Anterior cingulate cortex (tissue), 58 donors: ENCODE measurements around the gene FGF18.

Source experiments
- DNase-seq, 58 donors: peaks; one replicate each; lab custom pipeline; 2025; lab: John Stamatoyannopoulos, UW

FGF18 gene

DNA sequence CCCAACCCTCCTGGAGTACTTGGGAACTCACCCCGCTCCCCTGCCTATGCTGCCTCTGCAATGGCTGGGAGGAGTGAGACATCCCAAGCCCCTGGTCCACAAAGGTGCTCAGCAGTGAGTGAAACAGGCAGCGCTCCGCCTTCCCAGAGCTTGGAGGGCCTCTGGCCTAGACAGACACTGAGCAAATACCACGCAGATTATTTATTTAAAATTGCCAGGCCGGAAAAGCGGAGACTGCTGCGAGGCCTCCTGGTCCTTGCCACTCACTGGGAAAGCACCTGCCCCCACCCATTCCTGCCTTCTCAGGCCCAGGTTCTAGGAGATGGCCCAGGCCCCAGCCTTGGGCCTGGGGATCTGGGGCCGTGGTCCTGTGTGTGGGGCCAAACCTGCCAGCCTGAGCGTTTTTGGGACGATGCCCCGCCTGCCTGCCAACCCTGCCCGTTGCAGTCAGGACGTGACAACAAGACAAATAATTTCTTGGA is 17.4 kb downstream of the FGF18 start:
- DNase-seq, result no peak

DNA sequence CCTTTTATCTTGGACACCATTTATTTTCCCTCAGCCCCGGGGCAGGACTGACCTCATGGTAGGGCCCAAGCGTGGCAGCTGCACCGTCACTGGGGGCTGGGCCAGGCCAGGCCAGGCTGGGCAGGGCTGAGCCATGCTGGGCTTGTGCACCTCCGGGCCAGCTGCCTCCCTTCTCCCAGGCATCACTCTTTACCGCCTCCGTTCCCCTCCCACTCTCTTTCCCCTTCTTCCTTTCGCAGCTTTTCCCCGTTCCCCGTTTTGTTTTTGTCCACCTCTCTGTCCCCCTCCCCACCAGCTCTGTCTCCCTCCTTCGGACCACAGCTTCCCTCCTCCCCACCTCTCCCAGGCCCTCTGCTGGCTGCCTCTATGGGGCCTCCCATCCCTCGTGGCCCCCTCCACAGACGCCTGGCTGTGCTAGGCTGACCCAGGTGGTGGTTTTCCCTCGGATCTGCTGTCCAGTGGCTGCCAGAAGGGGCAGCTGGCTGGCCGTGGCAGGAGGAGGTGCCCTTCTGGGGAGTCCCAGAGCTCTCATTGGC is 17.9 kb downstream of the FGF18 start:
- no peak for DNase-seq

- no peak for DNase-seq
These were observed 19.3 kb downstream of the FGF18 start for GRCh38 chr5:171438738-171439137.

DNA sequence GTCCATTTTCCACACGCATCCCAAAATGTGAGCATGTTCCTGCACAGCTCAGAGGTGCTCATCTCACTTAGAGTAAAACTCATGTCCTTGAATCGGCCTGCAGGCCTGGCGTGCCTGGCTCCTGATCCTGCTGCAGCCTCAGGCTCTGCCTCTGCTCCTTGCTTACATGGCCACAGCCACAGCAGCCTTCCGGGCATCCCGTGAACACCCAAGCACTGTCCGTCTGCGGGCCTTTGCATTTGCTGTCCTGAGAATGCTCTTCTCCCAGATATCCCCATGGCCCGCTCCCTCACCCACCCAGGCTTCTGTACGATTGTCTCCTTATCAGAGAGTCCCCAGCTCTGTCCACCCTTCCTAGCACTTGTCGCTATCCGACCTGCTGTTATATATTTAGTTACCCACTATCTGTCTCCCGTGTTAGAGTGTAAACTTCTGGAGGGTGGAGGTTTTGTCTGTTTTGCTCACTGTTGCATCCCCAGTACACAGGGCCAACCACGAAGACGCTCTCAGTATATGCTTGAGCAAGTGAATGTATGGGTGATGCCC is 21.9 kb downstream of the FGF18 start:
- no peak for DNase-seq

DNA sequence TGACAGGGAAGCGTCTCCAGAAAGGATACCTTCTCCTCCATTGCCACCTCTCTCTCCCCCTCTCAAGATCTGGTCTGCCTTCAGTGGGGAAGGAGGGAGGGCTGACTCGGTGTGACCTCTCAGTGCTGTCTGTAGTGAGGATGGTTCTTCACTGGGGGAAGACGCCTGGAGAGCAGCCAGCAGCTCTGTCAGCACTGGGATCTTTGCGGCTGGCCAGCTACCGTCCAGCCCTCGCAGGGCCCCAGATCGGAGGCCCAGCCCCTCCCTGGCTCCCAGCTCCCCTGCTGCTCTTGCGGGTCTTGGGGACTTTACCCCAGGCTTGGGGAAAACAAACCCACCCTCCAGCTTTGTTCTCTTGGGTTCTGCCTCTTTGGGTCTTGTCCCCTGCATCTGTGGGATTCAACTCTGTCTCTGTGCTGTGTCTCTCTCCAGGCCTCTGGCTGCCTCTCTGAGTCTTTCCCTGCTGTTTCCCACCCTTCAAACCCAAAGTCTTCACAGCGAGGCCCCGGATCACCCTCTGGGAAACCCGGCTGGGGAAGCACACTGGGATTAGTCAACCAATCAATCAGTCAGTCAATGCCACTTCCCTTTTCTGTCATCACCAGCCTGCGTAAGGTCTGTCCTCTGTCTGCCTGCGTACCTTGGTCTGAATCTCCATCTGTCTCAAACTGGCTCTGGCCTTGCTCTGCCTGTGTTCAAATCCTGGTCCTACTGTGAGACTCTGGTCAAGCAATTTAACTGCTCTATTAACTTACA is 23.0 kb downstream of the FGF18 start:
- DNase-seq, result no peak

GRCh38 chr5:171444582-171444981 is 25.1 kb downstream of the FGF18 start:
- no peak for DNase-seq

DNA sequence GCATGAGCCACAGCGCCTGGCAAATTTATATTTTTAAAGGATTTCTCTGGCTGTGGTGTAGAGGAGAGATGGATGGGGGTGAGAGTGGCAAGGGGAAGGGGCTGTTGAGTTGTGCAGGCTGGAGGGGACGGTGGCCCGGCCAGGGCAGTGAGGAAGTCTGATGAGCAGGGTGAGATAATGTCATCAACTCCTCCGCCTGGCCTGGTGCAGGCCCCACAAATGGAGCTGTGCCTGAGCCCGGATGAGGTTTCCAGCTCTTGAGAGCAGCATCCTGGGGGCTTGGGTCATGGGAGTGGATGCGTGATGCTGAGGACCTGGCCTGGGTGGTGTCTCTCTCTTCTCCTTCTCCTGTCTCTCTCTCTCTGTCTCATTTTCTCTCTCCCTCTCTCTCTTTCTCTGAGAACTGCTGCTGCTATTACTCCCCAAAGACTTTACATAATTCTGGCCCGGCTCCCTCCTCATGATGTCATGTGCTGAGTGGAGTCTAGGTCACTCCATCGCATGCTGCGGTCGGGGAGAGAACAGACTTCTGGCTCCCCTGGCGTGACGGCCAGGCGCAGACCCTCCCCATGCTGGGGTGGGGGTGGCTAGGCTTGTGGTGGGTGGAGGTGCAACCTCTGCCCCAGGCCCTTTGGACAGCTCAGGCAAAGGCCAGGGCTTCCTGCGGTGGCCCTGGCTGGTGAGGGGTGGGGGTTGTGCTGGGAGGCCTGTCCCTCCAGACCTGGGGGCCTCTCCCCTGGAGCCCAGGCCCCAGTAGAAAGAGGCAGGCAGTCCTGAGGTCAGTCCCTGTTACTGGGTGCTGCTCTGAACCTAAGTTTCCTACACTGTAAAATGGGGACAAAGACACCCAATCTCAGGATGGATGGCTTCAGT is 26.4 kb downstream of the FGF18 start:
- peak in 1 of 58 donors; percentile 12 for DNase-seq

GRCh38 chr5:171447226-171447625 is 27.8 kb downstream of the FGF18 start:
- DNase-seq, result no peak

GRCh38 chr5:171449426-171449825 is 30.0 kb downstream of the FGF18 start:
- DNase-seq, result no peak

GRCh38 chr5:171450423-171451331 is 31.2 kb downstream of the FGF18 start:
- DNase-seq, result peak in 5 of 58 donors; percentile 25 to 54 (median 31)

DNA sequence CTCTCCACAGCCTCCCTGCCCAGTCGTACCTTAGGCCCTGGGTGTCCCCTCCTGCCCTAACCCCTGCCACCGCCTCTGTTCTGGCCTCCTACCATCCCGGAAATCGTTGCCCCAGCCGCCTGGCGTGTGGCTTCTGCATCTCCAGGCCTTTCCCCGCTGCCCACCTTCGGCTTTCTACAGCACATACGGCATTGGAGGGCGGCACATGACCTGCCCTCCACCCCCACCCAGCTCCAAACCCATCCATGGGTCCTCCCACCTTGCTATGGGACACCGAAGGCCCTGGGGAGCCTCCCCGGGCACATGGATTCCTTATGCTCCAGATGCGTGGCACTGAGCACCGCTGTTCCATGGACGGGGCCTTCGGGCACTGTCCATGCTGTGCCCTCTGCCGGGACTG is 32.0 kb downstream of the FGF18 start:
- no peak for DNase-seq

GRCh38 chr5:171453056-171453725 is 33.7 kb downstream of the FGF18 start:
- DNase-seq, result no peak

GRCh38 chr5:171453988-171454387 is 34.5 kb downstream of the FGF18 start:
- DNase-seq, result no peak

DNA sequence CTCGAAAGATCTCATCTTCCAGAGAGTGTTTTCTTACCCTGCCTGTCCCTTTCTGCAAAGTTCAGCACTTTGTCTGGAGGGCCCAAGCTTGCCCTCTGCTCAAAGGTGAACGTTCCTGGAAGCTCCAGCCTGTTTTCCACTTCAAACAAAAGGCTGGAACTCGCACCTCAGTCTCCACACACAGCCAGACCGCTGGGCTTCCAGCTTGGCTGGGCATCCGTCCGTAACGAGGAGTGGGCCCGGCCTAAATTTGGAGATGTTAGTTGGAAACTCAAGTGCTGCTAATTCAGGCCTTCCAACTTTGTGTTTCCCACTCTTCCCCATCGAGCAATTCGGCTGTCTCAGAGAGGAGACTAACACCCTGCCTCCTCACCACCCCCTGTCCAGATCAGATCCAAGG is 35.1 kb downstream of the FGF18 start:
- DNase-seq, result no peak

GRCh38 chr5:171455522-171455921 is 36.1 kb downstream of the FGF18 start:
- DNase-seq, result no peak

DNA sequence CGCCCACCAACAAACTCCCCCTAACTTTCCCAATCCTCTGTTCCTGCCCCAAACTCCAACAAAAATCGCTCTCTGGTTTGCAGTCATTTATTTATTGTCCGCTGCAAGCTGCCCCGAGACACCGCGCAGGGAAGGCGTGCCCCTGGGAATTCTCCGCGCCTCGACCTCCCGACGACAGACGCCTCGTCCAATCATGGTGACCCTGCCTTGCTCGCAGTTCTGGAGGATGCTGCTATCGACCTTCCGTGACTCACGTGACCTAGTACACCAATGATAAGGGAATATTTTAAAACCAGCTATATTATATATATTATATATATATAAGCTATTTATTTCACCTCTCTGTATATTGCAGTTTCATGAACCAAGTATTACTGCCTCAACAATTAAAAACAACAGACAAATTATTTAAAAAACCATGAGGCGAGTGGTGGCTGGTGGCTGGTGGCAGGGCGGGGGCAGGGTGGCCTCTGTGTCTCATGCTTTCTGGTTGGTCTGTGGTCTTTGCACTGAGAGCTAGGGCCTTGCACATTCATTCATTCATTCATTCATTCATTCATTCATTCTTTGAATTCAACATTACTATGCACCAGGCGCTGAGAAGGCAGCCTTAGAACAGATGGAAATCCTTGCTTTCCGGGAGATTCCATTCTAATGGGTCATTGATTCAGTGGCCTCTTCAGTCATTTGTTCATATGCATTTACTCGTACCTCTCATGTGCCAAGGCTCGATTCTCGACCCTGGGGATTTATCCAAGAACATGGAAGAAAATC is 37.9 kb downstream of the FGF18 start:
- no peak for DNase-seq

DNA sequence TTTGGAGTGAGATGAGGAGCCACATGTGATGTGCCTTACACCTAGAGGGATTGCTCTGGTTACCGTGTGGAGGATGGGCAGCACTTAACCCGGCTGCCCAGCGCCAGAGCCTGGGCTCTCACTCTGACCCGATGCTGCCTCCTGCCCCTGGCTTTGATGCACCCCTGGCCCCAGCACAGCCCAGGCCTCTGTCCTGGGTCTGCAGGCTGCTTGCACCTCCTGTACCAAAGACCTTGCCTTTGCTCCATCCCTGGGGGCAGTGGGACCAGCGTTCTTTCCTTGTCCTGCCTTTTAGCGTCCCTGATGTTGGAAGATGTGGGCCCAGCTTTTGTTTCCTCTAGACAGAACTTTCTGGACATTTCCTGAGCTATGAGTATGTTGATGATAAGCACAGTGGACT is 40.4 kb downstream of the FGF18 start:
- DNase-seq, result no peak

DNA sequence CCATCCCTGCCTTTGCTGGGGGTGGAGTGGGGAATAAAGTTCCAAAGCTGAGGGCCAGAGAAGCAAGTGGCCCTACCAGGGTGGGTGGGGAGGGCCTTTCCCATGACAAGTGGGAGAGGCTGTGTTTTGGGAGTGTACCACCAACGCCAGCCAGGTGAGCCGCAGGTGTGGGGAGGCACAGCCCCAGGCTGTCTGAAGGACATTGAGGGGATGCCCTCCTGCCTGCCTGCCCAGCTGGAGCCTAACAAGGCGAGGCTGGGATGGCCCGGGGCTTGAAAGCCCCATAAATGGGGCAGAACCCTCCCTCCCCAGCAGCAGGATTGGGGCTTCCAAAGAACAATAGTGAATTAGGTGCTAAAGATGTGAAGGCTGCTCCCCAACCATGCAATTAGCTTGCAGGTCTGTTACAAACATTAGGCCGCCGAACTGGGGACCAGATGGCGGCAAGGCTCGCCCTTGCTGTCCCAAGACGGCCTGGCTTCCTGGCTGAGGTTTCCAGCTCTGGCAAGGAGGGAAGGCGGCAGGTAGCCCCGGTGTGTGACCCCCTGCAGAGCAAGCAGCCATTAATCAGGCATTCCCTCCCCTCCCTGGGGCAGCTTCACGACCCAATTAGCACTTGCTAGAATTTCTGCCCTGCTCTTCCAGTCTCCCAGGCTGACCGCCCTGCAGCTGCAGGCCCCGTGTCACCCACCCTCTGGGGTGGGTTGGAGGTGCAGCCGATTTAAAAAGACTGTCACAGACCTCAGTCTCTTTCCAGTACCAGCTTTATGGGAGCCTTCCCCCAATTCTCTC is 42.9 kb downstream of the FGF18 start:
- no peak for DNase-seq
